Measurements from ENCODE around the gene RAF1. TPM values are rescaled to one million over a fixed set of nuclear protein-coding genes. Genes with fewer than 3 reads are reported as not detected.

RAF1 gene
- polyA plus RNA-seq, 2 of the 4 experiments (the other 2 are of a cell fraction): 56.2 to 94.6 TPM

- 82% methylated on average over 3 of the region's 3 CpGs for WGBS (ENCODE audit: missing lambda C conversion rate)
- TF ChIP-seq NFE2L2 (conservative IDR thresholded peaks at IDR 0.05; ENCODE audit: low read length) (no peak), FOXS1 (CRISPR knock-in tag; IDR thresholded peaks at IDR 0.05) (no peak), ZNF302 (CRISPR knock-in tag; IDR thresholded peaks at IDR 0.05) (no peak), TFCP2L1 (CRISPR knock-in tag; IDR thresholded peaks at IDR 0.05) (no peak), HOXB13 (CRISPR knock-in tag; IDR thresholded peaks at IDR 0.05; ENCODE audit: low read depth) (no peak)
- no peak for FAIRE-seq
- Histone ChIP-seq H3K4me1 (peaks cover 6% of the 10 kb centered on the region; the same call in 1 of the 3 replicates), H3K4me2 (no peak overlapping the region), H3K9me3 (no peaks in the 10 kb centered on the region), H3K4me3 (no peak overlapping the region), H3K27ac (no peak overlapping the region)
- no peak for ATAC-seq
- ChIA-PET CTCF (interaction anchor here (0.6 to 2.6 kb wide), 3 partner anchors 34 to 344 kb away, joined by 3 to 11 read pairs (median 3); no protein-coding TSS in a partner anchor), POLR2A (no interaction called here)
- no peak for DNase-seq (ENCODE audit: low read depth in 1 of 2, low spot score in 1 of 2)
These were observed 22.2 kb upstream of the RAF1 start for GRCh38 chr3:12686096-12686495.

GRCh38 chr3:12681943-12682390 is 18.1 kb upstream of the RAF1 start:
- no peak overlapping the region for H3K4me2 ChIP-seq
- CTCF ChIA-PET: interaction anchor here (0.9 to 1.6 kb wide), 2 partner anchors 19 to 25 kb away, joined by 4 read pairs; no protein-coding TSS in a partner anchor
- H3K27ac ChIP-seq: peak overlapping the region; percentile 8 to 59; a peak in 2 of 6 replicates
- POLR2A ChIA-PET: interaction anchor here (1.0 kb wide), 1 partner anchor 18 kb away, joined by 3 read pairs; the partner anchor contains the start of gene RAF1
- H3K4me1 ChIP-seq: peaks cover 20% of the 10 kb centered on the region; the same call in 2 of the 3 replicates
- FAIRE-seq: no peak
- ATAC-seq: peak in 1 of 2 experiments; percentile 18; a peak in 2 of 6 replicates
- H3K9me3 ChIP-seq: no peaks in the 10 kb centered on the region
- no peak overlapping the region for H3K4me3 ChIP-seq
- peak in 1 of 2 experiments; percentile 30 for DNase-seq (ENCODE audit: low read depth in 1 of 2, low spot score in 1 of 2)
- WGBS (ENCODE audit: missing lambda C conversion rate): 86% methylated on average over 1 of the region's 1 CpG
- TF ChIP-seq NFE2L2 (conservative IDR thresholded peaks at IDR 0.05; ENCODE audit: low read length) (no peak), HES2 (IDR thresholded peaks at IDR 0.05) (no peak), ZNF302 (CRISPR knock-in tag; IDR thresholded peaks at IDR 0.05) (no peak), FOXS1 (CRISPR knock-in tag; IDR thresholded peaks at IDR 0.05) (no peak), CHD4 (IDR thresholded peaks at IDR 0.05; ENCODE audit: borderline replicate concordance) (no peak), KDM1A (IDR thresholded peaks at IDR 0.05; ENCODE audit: low read depth) (no peak), FOSL2 (IDR thresholded peaks at IDR 0.05) (no peak), FOSL2 (CRISPR knock-in tag; IDR thresholded peaks at IDR 0.05) (no peak), RNF2 (IDR thresholded peaks at IDR 0.05; ENCODE audit: borderline replicate concordance, low read depth) (no peak), ELK1 (IDR thresholded peaks at IDR 0.05; ENCODE audit: low read depth, low read length) (no peak), CBX8 (IDR thresholded peaks at IDR 0.05) (no peak), RARB (CRISPR knock-in tag; IDR thresholded peaks at IDR 0.05) (no peak), ATOH8 (CRISPR knock-in tag; IDR thresholded peaks at IDR 0.05; ENCODE audit: low read depth) (no peak), KDM5A (IDR thresholded peaks at IDR 0.05) (no peak), RAD21 (conservative IDR thresholded peaks at IDR 0.05 in 1 of 2, IDR thresholded peaks at IDR 0.05 in 1 of 2) (no peak), MAFK (IDR thresholded peaks at IDR 0.05; ENCODE audit: partially characterized antibody) (no peak), CBX2 (IDR thresholded peaks at IDR 0.05; ENCODE audit: borderline replicate concordance, low read depth) (no peak), CHD2 (IDR thresholded peaks at IDR 0.05; ENCODE audit: low read length, partially characterized antibody) (no peak), POLR2A (IDR thresholded peaks at IDR 0.05; ENCODE audit: low read length) (no peak), ESRRA (IDR thresholded peaks at IDR 0.05; ENCODE audit: borderline replicate concordance, low read length) (no peak), CTCF (IDR thresholded peaks at IDR 0.05) (no peak)

All from A549 (cell line).